Neuronal stem cell (in vitro differentiated cells): ENCODE measurements around the gene DPY19L2.
"Not testable (repeated sequence)": the region's sequence is repeated elsewhere in the genome, so short reads cannot be mapped to it uniquely, and the experiment has no call there.

ENCODE experiments used
- DNase-seq: peaks from one replicate; pipeline ENCODE4 v3.0.0-alpha.2; 2013; ENCODE audit warnings: low spot score
- H2AFZ ChIP-seq: one replicate; pipeline ENCODE4 v1.6.1; 2013; ENCODE audit warnings: mild to moderate bottlenecking, low read length, inconsistent platforms
- H2AK5ac ChIP-seq: 2 replicates; pipeline ENCODE4 v1.6.1; 2013; ENCODE audit warnings: low read depth, mild to moderate bottlenecking, inconsistent platforms, low read length, moderate library complexity, mixed read lengths
- H2BK120ac ChIP-seq: 2 replicates; pipeline ENCODE4 v1.6.1; 2013; ENCODE audit warnings: low read depth, mild to moderate bottlenecking, inconsistent platforms, low read length, moderate library complexity, mixed read lengths
- H2BK12ac ChIP-seq: one replicate; pipeline ENCODE4 v1.6.1; 2013; ENCODE audit warnings: low read length, inconsistent platforms
- H2BK15ac ChIP-seq: 2 replicates; pipeline ENCODE4 v1.6.1; 2013; ENCODE audit warnings: mild to moderate bottlenecking, low read length, inconsistent platforms, mixed read lengths
- H2BK5ac ChIP-seq: one replicate; pipeline ENCODE4 v1.6.1; 2013; ENCODE audit warnings: inconsistent platforms, mild to moderate bottlenecking, low read length, moderate library complexity
- H3K14ac ChIP-seq: one replicate; pipeline ENCODE4 v1.6.1; 2013; ENCODE audit warnings: low read length, inconsistent platforms
- H3K18ac ChIP-seq: 2 replicates; pipeline ENCODE4 v1.6.1; 2013; ENCODE audit warnings: low read length, inconsistent platforms
- H3K23ac ChIP-seq: 2 replicates; pipeline ENCODE4 v1.6.1; 2013; ENCODE audit warnings: low read depth, mild to moderate bottlenecking, mixed read lengths, low read length, inconsistent platforms; ENCODE audit not compliant: poor library complexity
- H3K27ac ChIP-seq: replicated peaks from 3 replicates; pipeline ENCODE4 v1.5.1; 2013; ENCODE audit warnings: low read length, inconsistent platforms
- H3K27me3 ChIP-seq, 3 experiments: 2 replicates each; pipeline ENCODE4 v1.6.1; 2013; ENCODE audit warnings: low read length in 3 of 3, mild to moderate bottlenecking in 2 of 3, inconsistent platforms in 1 of 3, low read depth in 1 of 3, mixed read lengths in 1 of 3, moderate library complexity in 1 of 3; ENCODE audit not compliant: control insufficient read depth in 3 of 3, insufficient read depth in 3 of 3
- H3K36me3 ChIP-seq, 2 donors: replicated peaks in 1 of 2; 2 replicates each; pipeline ENCODE4 v1.6.1; 2013; ENCODE audit warnings: low read length in 2 of 2; ENCODE audit not compliant: control insufficient read depth in 2 of 2, insufficient read depth in 2 of 2
- H3K4ac ChIP-seq: 2 replicates; pipeline ENCODE4 v1.6.1; 2013; ENCODE audit warnings: inconsistent platforms, mild to moderate bottlenecking, low read length, moderate library complexity
- H3K4me1 ChIP-seq, 2 donors: 1 replicate in 1 of 2; 2 replicates in 1 of 2; pipeline ENCODE4 v1.6.1; 2013; ENCODE audit warnings: low read length in 2 of 2, low read depth in 1 of 2; ENCODE audit not compliant: control insufficient read depth in 2 of 2, insufficient read depth in 1 of 2
- H3K4me2 ChIP-seq: one replicate; pipeline ENCODE4 v1.6.1; 2013; ENCODE audit warnings: mild to moderate bottlenecking, low read length, inconsistent platforms; ENCODE audit not compliant: insufficient read depth, poor library complexity, severe bottlenecking
- H3K4me3 ChIP-seq, 2 donors: 2 replicates each; pipeline ENCODE4 v1.5.1; 2013; ENCODE audit warnings: low read length in 2 of 2, mild to moderate bottlenecking in 2 of 2, inconsistent platforms in 1 of 2, moderate library complexity in 1 of 2
- H3K79me1 ChIP-seq: one replicate; pipeline ENCODE4 v1.6.1; 2013; ENCODE audit warnings: low read depth, mild to moderate bottlenecking, inconsistent platforms, low read length, moderate library complexity
- H3K9ac ChIP-seq: one replicate; pipeline ENCODE4 v1.6.1; 2013; ENCODE audit warnings: mild to moderate bottlenecking, low read depth, low read length, inconsistent platforms; ENCODE audit not compliant: poor library complexity
- H3K9me3 ChIP-seq, 2 donors: replicated peaks in 1 of 2; 2 replicates each; pipeline versions ENCODE3 to v1.6.1; 2013; ENCODE audit warnings: low read length in 2 of 2, mild to moderate bottlenecking in 2 of 2, inconsistent platforms in 1 of 2, low read depth in 1 of 2, mixed read lengths in 1 of 2, moderate library complexity in 1 of 2; ENCODE audit not compliant: control insufficient read depth in 2 of 2, insufficient read depth in 1 of 2
- H4K8ac ChIP-seq: one replicate; pipeline ENCODE4 v1.6.1; 2013; ENCODE audit warnings: low read depth, mild to moderate bottlenecking, inconsistent platforms, low read length, moderate library complexity
- H4K91ac ChIP-seq: one replicate; pipeline ENCODE4 v1.6.1; 2013; ENCODE audit warnings: low read length, low read depth, mild to moderate bottlenecking, inconsistent platforms; ENCODE audit not compliant: poor library complexity
- WGBS, 2 donors: extraction: QIAGEN DNeasy Blood & Tissue Kit; methylation state at CpG; one replicate each; pipeline ENCODE4 v1.1.7; 2013; ENCODE audit warnings: missing lambda C conversion rate in 2 of 2, mixed read lengths in 1 of 2; ENCODE audit not compliant: insufficient read length in 2 of 2, insufficient replicate concordance in 1 of 2; ENCODE audit errors: extremely low coverage in 2 of 2; 5-methylcytosine and 5-hydroxymethylcytosine counted together

The DPY19L2 gene

DNA sequence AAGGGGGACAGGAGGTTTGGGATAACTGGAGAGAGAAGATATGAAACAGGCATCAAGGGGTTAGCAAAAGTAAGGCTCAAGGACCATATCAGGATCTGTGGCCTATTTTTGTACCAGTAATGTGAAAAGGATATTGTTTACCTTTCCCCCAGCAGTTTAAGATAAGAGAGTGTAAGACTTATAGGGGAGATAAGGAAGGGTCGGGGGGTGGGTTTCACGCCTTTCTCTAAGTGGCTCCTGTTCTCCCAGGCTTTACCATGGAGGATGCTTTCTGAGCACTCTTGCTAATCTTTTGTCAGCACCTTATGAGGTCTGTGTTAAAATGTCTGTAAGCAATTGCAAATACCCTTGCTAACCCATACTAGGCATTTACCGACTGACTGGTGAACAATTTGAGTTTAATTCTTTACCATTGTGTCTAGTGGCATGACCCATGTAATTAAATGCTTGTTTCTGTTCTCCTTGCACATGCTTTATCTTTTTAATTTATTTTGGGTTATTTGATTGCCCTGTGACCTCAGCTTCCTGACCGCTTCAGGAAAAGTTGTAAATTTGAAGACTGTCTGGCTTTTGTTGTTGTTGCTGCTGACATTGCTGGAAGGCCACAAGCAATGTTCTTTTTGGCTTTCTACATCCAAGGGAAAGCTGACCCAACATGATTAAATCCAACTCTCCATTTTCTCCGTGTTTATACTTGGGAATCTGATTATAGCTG, 12.6 kb downstream of the DPY19L2 start:
- not testable (repeated sequence) for H3K18ac ChIP-seq, H4K8ac ChIP-seq, H3K4ac ChIP-seq, H2AK5ac ChIP-seq, H3K4me2 ChIP-seq, DNase-seq, H3K14ac ChIP-seq, H3K27ac ChIP-seq, H3K79me1 ChIP-seq, H2BK12ac ChIP-seq, H3K23ac ChIP-seq, H4K91ac ChIP-seq, H3K36me3 ChIP-seq, H2BK5ac ChIP-seq, H2BK15ac ChIP-seq, H3K9me3 ChIP-seq, H3K4me3 ChIP-seq, H3K27me3 ChIP-seq, H3K9ac ChIP-seq, H2AFZ ChIP-seq, H2BK120ac ChIP-seq, H3K4me1 ChIP-seq
- no CpG with 5 or more reads among the region's 5 CpGs for WGBS, 2 donors

- H3K23ac ChIP-seq, H2AK5ac ChIP-seq, H3K4ac ChIP-seq, H3K9ac ChIP-seq, H3K36me3 ChIP-seq, DNase-seq, H3K27ac ChIP-seq, H3K14ac ChIP-seq, H2BK120ac ChIP-seq, H3K27me3 ChIP-seq, H2BK15ac ChIP-seq, H2AFZ ChIP-seq, H3K18ac ChIP-seq, H2BK12ac ChIP-seq, H3K4me3 ChIP-seq, H4K8ac ChIP-seq, H3K9me3 ChIP-seq, H3K4me1 ChIP-seq, H3K4me2 ChIP-seq, H2BK5ac ChIP-seq, H3K79me1 ChIP-seq, H4K91ac ChIP-seq: not testable (repeated sequence)
- WGBS, 2 donors, result no CpG with 5 or more reads among the region's 5 CpGs
These were observed 13.8 kb downstream of the DPY19L2 start for GRCh38 chr12:63654481-63654880.

- H3K27ac ChIP-seq, result not testable (repeated sequence)
These were observed 18.8 kb downstream of the DPY19L2 start for GRCh38 chr12:63649517-63649916.

DNA sequence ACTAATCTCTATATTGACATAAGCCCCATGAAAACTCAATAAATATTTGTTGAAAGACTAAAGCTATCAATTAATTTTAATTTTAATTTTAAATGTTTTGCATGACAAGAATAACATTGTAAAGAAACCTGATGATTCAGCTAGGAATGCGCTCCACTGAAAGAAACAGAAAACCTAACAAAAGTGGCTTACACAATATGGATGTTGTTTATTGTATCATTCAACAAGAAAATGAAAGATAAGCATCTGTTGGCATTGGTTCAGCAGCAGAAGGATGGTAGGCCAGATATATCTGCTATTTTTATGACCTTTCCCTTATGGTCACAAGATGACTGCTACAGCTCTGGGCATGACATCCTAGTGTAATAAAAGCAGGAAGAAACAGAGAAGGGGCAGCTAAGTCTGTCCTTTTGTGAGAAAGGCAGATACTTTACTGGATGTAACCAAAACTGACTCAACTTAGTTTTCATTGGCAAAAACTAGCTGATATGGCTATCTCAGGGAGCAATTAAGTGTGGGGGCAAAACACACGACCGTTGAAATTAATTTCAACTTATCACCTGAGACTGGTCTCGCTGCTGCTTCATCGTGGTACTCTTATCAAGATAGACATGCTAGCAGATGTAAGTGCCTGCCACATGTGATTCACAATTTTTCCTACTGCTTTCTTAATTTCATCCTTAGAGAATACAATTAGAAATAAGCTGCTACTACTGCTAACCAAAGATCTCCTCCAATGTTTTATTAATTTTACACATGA, 24.7 kb downstream of the DPY19L2 start:
- H3K18ac ChIP-seq, H2BK12ac ChIP-seq, H3K4me2 ChIP-seq, H2AK5ac ChIP-seq, H3K23ac ChIP-seq, H3K9me3 ChIP-seq, H3K27ac ChIP-seq, H3K4me3 ChIP-seq, H3K36me3 ChIP-seq, H4K8ac ChIP-seq, H2AFZ ChIP-seq, DNase-seq, H3K9ac ChIP-seq, H3K79me1 ChIP-seq, H3K4ac ChIP-seq, H2BK15ac ChIP-seq, H3K27me3 ChIP-seq, H3K4me1 ChIP-seq, H2BK5ac ChIP-seq, H4K91ac ChIP-seq, H3K14ac ChIP-seq, H2BK120ac ChIP-seq: not testable (repeated sequence)
- no CpG with 5 or more reads among the region's 5 CpGs for WGBS, 2 donors

More at GRCh38 chr12:63649517-63649916, 18.8 kb downstream of the DPY19L2 start:
- not testable (repeated sequence) for H4K8ac ChIP-seq, H3K9me3 ChIP-seq, H3K14ac ChIP-seq, H3K27me3 ChIP-seq, H2AK5ac ChIP-seq, H2AFZ ChIP-seq, H3K23ac ChIP-seq, H3K4me2 ChIP-seq, H3K9ac ChIP-seq, H3K36me3 ChIP-seq, H2BK120ac ChIP-seq, H2BK12ac ChIP-seq, H2BK15ac ChIP-seq, H2BK5ac ChIP-seq, H3K4me1 ChIP-seq, H3K18ac ChIP-seq, H3K79me1 ChIP-seq, DNase-seq, H3K4me3 ChIP-seq, H3K4ac ChIP-seq, H4K91ac ChIP-seq
- WGBS, 2 donors, result no CpG with 5 or more reads among the region's 1 CpG
